HepG2 (cell line): ENCODE measurements around the gene FAM53B. TPM values are rescaled to one million over a fixed set of nuclear protein-coding genes. Genes with fewer than 3 reads are reported as not detected.

Experiments used
- ATAC-seq: fragments of 200-7000 bp; cut with Tn5 transposase; 3 replicates; pipeline ENCODE4 v1.9.1; 2020; ENCODE audit warnings: mild to moderate bottlenecking, moderate library complexity
- BruUV-seq: library from RNA; stranded (reverse); fragments of 400-500 nt; replicated peaks from 2 replicates; lab custom pipeline; 2021; lab: Mats Ljungman, UMichigan
- CTCF ChIA-PET: fragments of 300-600 bp; formaldehyde crosslinking; extraction: SDS; loops from one replicate; lab custom pipeline; 2021; ENCODE audit warnings: low total read pairs, inconsistent platforms, low intra/inter-chr PET ratio; lab: Yijun Ruan, JAX
- POLR2A ChIA-PET: fragments of 350-600 bp; sonication (Branson Sonifier 250); formaldehyde crosslinking; loops from one replicate; lab custom pipeline; 2020; ENCODE audit warnings: antibody characterized with exemption, inconsistent platforms; lab: Yijun Ruan, JAX
- DNase-seq: peaks from one replicate; pipeline ENCODE4 v3.0.0-alpha.2; 2015; ENCODE audit warnings: low spot score
- FAIRE-seq: peaks from 3 replicates; lab custom pipeline; 2011; peaks lifted over from hg19 to GRCh38; lab: Jason Lieb, UNC
- H2AFZ ChIP-seq: one replicate; pipeline ENCODE4 v1.6.1; 2011; ENCODE audit warnings: low read length, inconsistent platforms
- H3K27ac ChIP-seq: fragments of 300-600 bp; 3 replicates; pipeline ENCODE4 v1.8.0; 2011; ENCODE audit warnings: mixed run types, mild to moderate bottlenecking, mixed read lengths, low read length, inconsistent platforms; ENCODE audit not compliant: insufficient read depth; ENCODE audit errors: extremely low read length
- H3K27me3 ChIP-seq, 2 experiments: fragments of 200-600 bp in 1 of 2; 2 replicates in 1 of 2; 3 replicates in 1 of 2; pipeline versions ENCODE4 v1.6.0 to v1.8.0; 2011; ENCODE audit warnings: low read length in 2 of 2, mild to moderate bottlenecking in 2 of 2, moderate library complexity in 2 of 2, inconsistent platforms in 1 of 2; ENCODE audit not compliant: insufficient read depth in 2 of 2, control insufficient read depth in 1 of 2
- H3K36me3 ChIP-seq, 2 experiments: fragments of 200-600 bp in 1 of 2; replicated peaks in 1 of 2; 2 replicates in 1 of 2; 3 replicates in 1 of 2; pipeline versions ENCODE4 v1.5.1 to v1.8.0; 2011; ENCODE audit warnings: low read length in 2 of 2, inconsistent platforms in 1 of 2; ENCODE audit not compliant: insufficient read depth in 2 of 2, control insufficient read depth in 1 of 2
- H3K4me1 ChIP-seq: 2 replicates; pipeline ENCODE4 v1.5.1; 2012; ENCODE audit warnings: low read length, inconsistent platforms; ENCODE audit not compliant: insufficient read depth
- H3K4me2 ChIP-seq: 2 replicates; pipeline ENCODE4 v1.6.0; 2011; ENCODE audit warnings: low read depth, low read length, inconsistent platforms
- H3K4me3 ChIP-seq, 3 experiments: fragments of 200-600 bp in 1 of 3; sonication (generic), shearing (Covaris generic) in 1 of 3; replicated peaks in 1 of 3; 2 replicates each; pipeline ENCODE4 v1.5.1; 2011 to 2016; ENCODE audit warnings: low read length in 3 of 3, inconsistent platforms in 2 of 3, low read depth in 2 of 3, mild to moderate bottlenecking in 2 of 3, control low read depth in 1 of 3, mixed read lengths in 1 of 3; ENCODE audit not compliant: insufficient read depth in 1 of 3
- H3K79me2 ChIP-seq: one replicate; pipeline ENCODE4 v1.6.1; 2011; ENCODE audit warnings: low read length, inconsistent platforms; ENCODE audit not compliant: insufficient read depth
- H3K9ac ChIP-seq: 2 replicates; pipeline ENCODE4 v1.6.0; 2011; ENCODE audit warnings: mild to moderate bottlenecking, low read depth, low read length, inconsistent platforms; ENCODE audit not compliant: insufficient read depth
- H3K9me3 ChIP-seq: 2 replicates; pipeline ENCODE4 v1.5.1; 2012; ENCODE audit warnings: mild to moderate bottlenecking, low read length
- H4K20me1 ChIP-seq: 2 replicates; pipeline ENCODE4 v1.6.0; 2011; ENCODE audit warnings: inconsistent platforms, mild to moderate bottlenecking, low read length, moderate library complexity; ENCODE audit not compliant: insufficient read depth
- AGO2 ChIP-seq: fragments of 200-400 bp; formaldehyde crosslinking; optimal IDR thresholded peaks from 2 replicates; pipeline ENCODE3; 2017; ENCODE audit warnings: mild to moderate bottlenecking, low read depth, low read length, moderate library complexity
- IKZF5 ChIP-seq: IDR thresholded peaks from 2 replicates; pipeline ENCODE4 v1.6.1; 2018; ENCODE audit warnings: missing genetic modification reagents, mild to moderate bottlenecking, missing compliant biosample characterization
- MXI1 ChIP-seq: IDR thresholded peaks from 3 replicates; pipeline ENCODE4 v1.6.1; 2012; ENCODE audit warnings: low read depth, low read length, inconsistent platforms, borderline replicate concordance
- NFKB2 ChIP-seq: sonication (generic); formaldehyde crosslinking; IDR thresholded peaks from 2 replicates; pipeline ENCODE4 v1.4.0; 2020; ENCODE audit warnings: missing genetic modification reagents, borderline replicate concordance
- SRSF9 ChIP-seq: fragments of 200-400 bp; formaldehyde crosslinking; IDR thresholded peaks from 2 replicates; pipeline ENCODE4 v1.6.1; 2018; ENCODE audit warnings: borderline replicate concordance, mild to moderate bottlenecking, low read depth, low read length; ENCODE audit not compliant: insufficient read depth, poor library complexity, severe bottlenecking
- ZBTB25 ChIP-seq: IDR thresholded peaks from 2 replicates; pipeline ENCODE4 v1.6.1; 2018; ENCODE audit warnings: missing genetic modification reagents
- ZNF589 ChIP-seq: sonication (generic); formaldehyde crosslinking; conservative IDR thresholded peaks from 2 replicates; pipeline ENCODE4 v1.8.0; 2022; ENCODE audit warnings: mild to moderate bottlenecking, moderate library complexity, missing genetic modification reagents
- ZNF710 ChIP-seq: sonication (generic); formaldehyde crosslinking; IDR thresholded peaks from 2 replicates; pipeline ENCODE4 v1.5.0; 2020; ENCODE audit warnings: mild to moderate bottlenecking, missing genetic modification reagents, borderline replicate concordance
- WGBS: methylation state at CpG from one replicate; pipeline ENCODE4 v1.1.6; 2017; ENCODE audit warnings: low lambda C conversion rate; 5-methylcytosine and 5-hydroxymethylcytosine counted together
- in situ Hi-C: cut with HindIII; loops from 2 replicates; pipeline ENCODE4 v1.10.0; 2017; ENCODE audit warnings: low pct_unique_long_range_greater_than_20kb; ENCODE audit not compliant: extremely low pct_ligation_motif_present
- intact Hi-C: fragments of 100-400 bp; cut with micrococcal nuclease; formaldehyde crosslinking; loops from one replicate; pipeline ENCODE4 v1.10.0; 2022; ENCODE audit not compliant: unreplicated experiment
- polyA plus RNA-seq, 8 experiments: library from polyadenylated mRNA; depleted of rRNA in 3 of 8; stranded (reverse) in 7 of 8; unstranded in 1 of 8; fragments of >200 nt; fragmentation: Illumina TruSeq in 4 of 8; extraction: Trizol in 4 of 8; gene quantifications; 2 replicates each; pipeline versions ENCODE4 v1.2.1 to v1.2.3, GENCODE V29; 2011 to 2016; ENCODE audit warnings: low read depth in 4 of 8, missing spikeins in 1 of 8, mixed read lengths in 1 of 8; ENCODE audit not compliant: insufficient read depth in 1 of 8
- total RNA-seq, 5 experiments: library from RNA; depleted of rRNA; stranded (reverse); fragments of >200 nt; fragmentation: Illumina TruSeq; extraction: Trizol; gene quantifications; 2 replicates each; pipeline ENCODE4 v1.2.3, GENCODE V29; 2016; ENCODE audit warnings: low read depth in 1 of 5

The FAM53B gene
- total and polyA plus RNA-seq, 2 of the 13 experiments (the other 11 are each of a cell fraction or from before 2014, with no cell fraction given), result 6.4 to 19.3 TPM

GRCh38 chr10:124616836-124617130 is 127.4 kb downstream of the FAM53B start:
- H3K36me3 ChIP-seq, result peaks cover 5 to 6% of the 10 kb centered on the region in 2 experiments; a peak in 2 of 5 replicates
- no peak for FAIRE-seq

GRCh38 chr10:124616040-124616835 is 127.9 kb downstream of the FAM53B start:
- WGBS, result 99% methylated on average over 21 of the region's 30 CpGs
- H3K36me3 ChIP-seq, result peaks cover 3 to 6% of the 10 kb centered on the region in 2 experiments; a peak in 1 of 5 replicates
- no peak overlapping the region for H3K4me3 ChIP-seq
- H3K4me1 ChIP-seq, result peaks cover 9% of the 10 kb centered on the region; the same call in 1 of the 2 replicates
- no peaks in the 10 kb centered on the region for H3K27me3 ChIP-seq
- H3K79me2 ChIP-seq, result no peaks in the 10 kb centered on the region
- H2AFZ ChIP-seq, result no peak overlapping the region
- ChIA-PET POLR2A (no interaction called here), CTCF (no interaction called here)
- H3K4me2 ChIP-seq, result no peak overlapping the region
- ATAC-seq (no peak), DNase-seq (no peak), FAIRE-seq (no peak)
- no peaks in the 10 kb centered on the region for H4K20me1 ChIP-seq
- in situ Hi-C loops (no loop called here), intact Hi-C loops (no loop called here)
- no TSS peak for BruUV-seq
- H3K27ac ChIP-seq, result no peak overlapping the region
- H3K9ac ChIP-seq, result no peak overlapping the region
- no peaks in the 10 kb centered on the region for H3K9me3 ChIP-seq
- TF ChIP-seq ZBTB25 (CRISPR knock-in tag) (no peak), ZNF710 (CRISPR knock-in tag) (no peak), ZNF589 (CRISPR knock-in tag) (no peak), SRSF9 (no peak), IKZF5 (CRISPR knock-in tag) (no peak)

More at GRCh38 chr10:124616836-124617130, 127.4 kb downstream of the FAM53B start:
- no peak overlapping the region for H3K4me3 ChIP-seq
- H3K9ac ChIP-seq, result no peak overlapping the region
- in situ Hi-C loops, result no loop called here
- no peaks in the 10 kb centered on the region for H3K27me3 ChIP-seq
- TF ChIP-seq MXI1, result no peak
- TF ChIP-seq NFKB2 (CRISPR knock-in tag), result no peak
- peak; percentile 8 for TF ChIP-seq AGO2
- no peaks in the 10 kb centered on the region for H4K20me1 ChIP-seq
- intact Hi-C loops, result no loop called here
- DNase-seq (no peak), ATAC-seq (no peak)
- POLR2A ChIA-PET, result no interaction called here
- CTCF ChIA-PET, result no interaction called here
- WGBS, result 78% methylated on average over 1 of the region's 4 CpGs
- no TSS peak for BruUV-seq
- H2AFZ ChIP-seq, result no peak overlapping the region
- no peak overlapping the region for H3K4me2 ChIP-seq
- H3K27ac ChIP-seq, result no peak overlapping the region
- H3K79me2 ChIP-seq, result no peaks in the 10 kb centered on the region
- H3K4me1 ChIP-seq, result peaks cover 9% of the 10 kb centered on the region; the same call in 1 of the 2 replicates
- no peaks in the 10 kb centered on the region for H3K9me3 ChIP-seq
